ENCODE data around the gene DYNLT4. TPM values are rescaled to one million over a fixed set of nuclear protein-coding genes. Genes with fewer than 3 reads are reported as not detected.
A peak's percentile ranks its signal among the peaks of the same experiment; 100 is the strongest.

DYNLT4 gene
- total and polyA plus RNA-seq, 2 of the 13 experiments (the other 11 are each of a cell fraction or from before 2014, with no cell fraction given): 0.77 TPM; not detected in 1

DNA sequence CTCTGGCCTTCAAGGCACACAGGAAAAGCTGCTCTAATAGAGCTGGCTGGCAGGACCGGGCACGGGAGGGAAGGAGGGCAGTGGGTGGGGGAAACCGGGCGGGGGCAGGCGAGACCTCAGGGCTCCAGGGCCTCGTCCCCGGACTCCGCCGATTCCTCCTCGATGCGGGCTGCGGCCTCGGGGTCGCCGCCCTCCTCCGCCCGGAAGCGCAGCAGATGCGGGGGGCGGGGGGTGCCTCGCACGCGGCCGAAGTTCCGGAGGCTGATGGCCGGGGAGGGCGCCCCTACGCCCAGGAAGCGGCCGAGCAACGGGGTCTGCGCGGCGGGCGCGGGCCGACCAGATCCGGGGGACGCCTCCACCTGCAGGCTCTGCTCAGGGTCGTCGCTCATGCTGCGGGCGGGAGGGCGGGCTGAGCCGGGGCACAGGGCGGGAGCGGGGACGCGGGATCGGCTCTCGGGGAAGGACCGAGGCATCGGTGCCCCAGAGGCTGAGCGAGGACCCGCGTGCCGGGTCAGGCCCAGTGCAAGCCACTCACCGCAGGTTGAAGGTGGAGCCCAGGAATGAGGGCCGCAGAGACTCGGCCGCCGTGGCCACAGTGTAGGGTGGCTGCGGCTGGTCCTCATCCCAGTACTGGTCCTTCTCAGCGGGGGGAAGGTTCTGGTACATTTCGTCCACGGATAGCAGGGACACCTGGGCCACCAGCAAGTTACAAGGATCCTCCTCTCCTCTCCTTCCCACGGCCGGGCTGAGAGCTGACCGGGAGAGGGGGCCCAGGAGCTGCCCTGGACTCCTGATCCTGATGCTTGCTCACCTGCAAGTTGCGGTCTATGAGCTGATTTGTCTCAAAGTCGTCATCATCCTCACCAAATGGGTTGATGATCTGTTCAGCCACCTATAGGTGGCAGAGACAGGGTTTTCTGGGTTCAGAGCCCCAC lies 22.8 kb downstream of the DYNLT4 start (continued):
- TF ChIP-seq, protein P1, sequence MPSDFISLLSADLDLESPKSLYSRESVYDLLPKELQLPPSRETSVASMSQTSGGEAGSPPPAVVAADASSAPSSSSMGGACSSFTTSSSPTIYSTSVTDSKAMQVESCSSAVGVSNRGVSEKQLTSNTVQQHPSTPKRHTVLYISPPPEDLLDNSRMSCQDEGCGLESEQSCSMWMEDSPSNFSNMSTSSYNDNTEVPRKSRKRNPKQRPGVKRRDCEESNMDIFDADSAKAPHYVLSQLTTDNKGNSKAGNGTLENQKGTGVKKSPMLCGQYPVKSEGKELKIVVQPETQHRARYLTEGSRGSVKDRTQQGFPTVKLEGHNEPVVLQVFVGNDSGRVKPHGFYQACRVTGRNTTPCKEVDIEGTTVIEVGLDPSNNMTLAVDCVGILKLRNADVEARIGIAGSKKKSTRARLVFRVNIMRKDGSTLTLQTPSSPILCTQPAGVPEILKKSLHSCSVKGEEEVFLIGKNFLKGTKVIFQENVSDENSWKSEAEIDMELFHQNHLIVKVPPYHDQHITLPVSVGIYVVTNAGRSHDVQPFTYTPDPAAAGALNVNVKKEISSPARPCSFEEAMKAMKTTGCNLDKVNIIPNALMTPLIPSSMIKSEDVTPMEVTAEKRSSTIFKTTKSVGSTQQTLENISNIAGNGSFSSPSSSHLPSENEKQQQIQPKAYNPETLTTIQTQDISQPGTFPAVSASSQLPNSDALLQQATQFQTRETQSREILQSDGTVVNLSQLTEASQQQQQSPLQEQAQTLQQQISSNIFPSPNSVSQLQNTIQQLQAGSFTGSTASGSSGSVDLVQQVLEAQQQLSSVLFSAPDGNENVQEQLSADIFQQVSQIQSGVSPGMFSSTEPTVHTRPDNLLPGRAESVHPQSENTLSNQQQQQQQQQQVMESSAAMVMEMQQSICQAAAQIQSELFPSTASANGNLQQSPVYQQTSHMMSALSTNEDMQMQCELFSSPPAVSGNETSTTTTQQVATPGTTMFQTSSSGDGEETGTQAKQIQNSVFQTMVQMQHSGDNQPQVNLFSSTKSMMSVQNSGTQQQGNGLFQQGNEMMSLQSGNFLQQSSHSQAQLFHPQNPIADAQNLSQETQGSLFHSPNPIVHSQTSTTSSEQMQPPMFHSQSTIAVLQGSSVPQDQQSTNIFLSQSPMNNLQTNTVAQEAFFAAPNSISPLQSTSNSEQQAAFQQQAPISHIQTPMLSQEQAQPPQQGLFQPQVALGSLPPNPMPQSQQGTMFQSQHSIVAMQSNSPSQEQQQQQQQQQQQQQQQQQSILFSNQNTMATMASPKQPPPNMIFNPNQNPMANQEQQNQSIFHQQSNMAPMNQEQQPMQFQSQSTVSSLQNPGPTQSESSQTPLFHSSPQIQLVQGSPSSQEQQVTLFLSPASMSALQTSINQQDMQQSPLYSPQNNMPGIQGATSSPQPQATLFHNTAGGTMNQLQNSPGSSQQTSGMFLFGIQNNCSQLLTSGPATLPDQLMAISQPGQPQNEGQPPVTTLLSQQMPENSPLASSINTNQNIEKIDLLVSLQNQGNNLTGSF (CRISPR knock-in tag; IDR thresholded peaks at IDR 0.05): no peak
- TF ChIP-seq, protein P2, sequence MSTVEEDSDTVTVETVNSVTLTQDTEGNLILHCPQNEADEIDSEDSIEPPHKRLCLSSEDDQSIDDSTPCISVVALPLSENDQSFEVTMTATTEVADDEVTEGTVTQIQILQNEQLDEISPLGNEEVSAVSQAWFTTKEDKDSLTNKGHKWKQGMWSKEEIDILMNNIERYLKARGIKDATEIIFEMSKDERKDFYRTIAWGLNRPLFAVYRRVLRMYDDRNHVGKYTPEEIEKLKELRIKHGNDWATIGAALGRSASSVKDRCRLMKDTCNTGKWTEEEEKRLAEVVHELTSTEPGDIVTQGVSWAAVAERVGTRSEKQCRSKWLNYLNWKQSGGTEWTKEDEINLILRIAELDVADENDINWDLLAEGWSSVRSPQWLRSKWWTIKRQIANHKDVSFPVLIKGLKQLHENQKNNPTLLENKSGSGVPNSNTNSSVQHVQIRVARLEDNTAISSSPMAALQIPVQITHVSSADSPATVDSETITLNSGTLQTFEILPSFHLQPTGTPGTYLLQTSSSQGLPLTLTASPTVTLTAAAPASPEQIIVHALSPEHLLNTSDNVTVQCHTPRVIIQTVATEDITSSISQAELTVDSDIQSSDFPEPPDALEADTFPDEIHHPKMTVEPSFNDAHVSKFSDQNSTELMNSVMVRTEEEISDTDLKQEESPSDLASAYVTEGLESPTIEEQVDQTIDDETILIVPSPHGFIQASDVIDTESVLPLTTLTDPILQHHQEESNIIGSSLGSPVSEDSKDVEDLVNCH (CRISPR knock-in tag; IDR thresholded peaks at IDR 0.05): no peak
- TF ChIP-seq NFIC (IDR thresholded peaks at IDR 0.05; ENCODE audit: low read length): no peak
- TF ChIP-seq U2AF1 (optimal IDR thresholded peaks at IDR 0.05; ENCODE audit: low read depth, low read length): no peak
- TF ChIP-seq MTA3 (CRISPR knock-in tag; IDR thresholded peaks at IDR 0.05): no peak
- no peak for TF ChIP-seq MLLT10 (CRISPR knock-in tag; IDR thresholded peaks at IDR 0.05)
- TF ChIP-seq ZNF883 (CRISPR knock-in tag; IDR thresholded peaks at IDR 0.05; ENCODE audit: not compliant biosample characterization): peak; percentile 52
- no peak for TF ChIP-seq ZNF703 (CRISPR knock-in tag; IDR thresholded peaks at IDR 0.05; ENCODE audit: borderline replicate concordance)
- TF ChIP-seq HOXD1 (CRISPR knock-in tag; IDR thresholded peaks at IDR 0.05): no peak
- peak; percentile 7; the same call in 1 of the 2 replicates for TF ChIP-seq NRL (CRISPR knock-in tag; IDR thresholded peaks at IDR 0.05; ENCODE audit: borderline replicate concordance)
- TF ChIP-seq, protein P3, sequence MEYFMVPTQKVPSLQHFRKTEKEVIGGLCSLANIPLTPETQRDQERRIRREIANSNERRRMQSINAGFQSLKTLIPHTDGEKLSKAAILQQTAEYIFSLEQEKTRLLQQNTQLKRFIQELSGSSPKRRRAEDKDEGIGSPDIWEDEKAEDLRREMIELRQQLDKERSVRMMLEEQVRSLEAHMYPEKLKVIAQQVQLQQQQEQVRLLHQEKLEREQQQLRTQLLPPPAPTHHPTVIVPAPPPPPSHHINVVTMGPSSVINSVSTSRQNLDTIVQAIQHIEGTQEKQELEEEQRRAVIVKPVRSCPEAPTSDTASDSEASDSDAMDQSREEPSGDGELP (IDR thresholded peaks at IDR 0.05; ENCODE audit: borderline replicate concordance, low read depth): no peak
- TF ChIP-seq RXRB (CRISPR knock-in tag; IDR thresholded peaks at IDR 0.05; ENCODE audit: borderline replicate concordance): peak; percentile 6; the same call in 1 of the 2 replicates
- TF ChIP-seq, protein P4, sequence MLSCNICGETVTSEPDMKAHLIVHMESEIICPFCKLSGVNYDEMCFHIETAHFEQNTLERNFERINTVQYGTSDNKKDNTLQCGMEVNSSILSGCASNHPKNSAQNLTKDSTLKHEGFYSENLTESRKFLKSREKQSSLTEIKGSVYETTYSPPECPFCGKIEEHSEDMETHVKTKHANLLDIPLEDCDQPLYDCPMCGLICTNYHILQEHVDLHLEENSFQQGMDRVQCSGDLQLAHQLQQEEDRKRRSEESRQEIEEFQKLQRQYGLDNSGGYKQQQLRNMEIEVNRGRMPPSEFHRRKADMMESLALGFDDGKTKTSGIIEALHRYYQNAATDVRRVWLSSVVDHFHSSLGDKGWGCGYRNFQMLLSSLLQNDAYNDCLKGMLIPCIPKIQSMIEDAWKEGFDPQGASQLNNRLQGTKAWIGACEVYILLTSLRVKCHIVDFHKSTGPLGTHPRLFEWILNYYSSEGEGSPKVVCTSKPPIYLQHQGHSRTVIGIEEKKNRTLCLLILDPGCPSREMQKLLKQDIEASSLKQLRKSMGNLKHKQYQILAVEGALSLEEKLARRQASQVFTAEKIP (CRISPR knock-in tag; IDR thresholded peaks at IDR 0.05; ENCODE audit: borderline replicate concordance): no peak
- TF ChIP-seq GLI4 (CRISPR knock-in tag; IDR thresholded peaks at IDR 0.05; ENCODE audit: borderline replicate concordance): no peak
- no peak; the same call in 1 of the 2 replicates for TF ChIP-seq PAX8 (CRISPR knock-in tag; IDR thresholded peaks at IDR 0.05; ENCODE audit: borderline replicate concordance)
